GM21528 (cell line): ENCODE results near the gene ACE2.

Source experiments
- ATAC-seq: cut with Tn5 transposase; IDR thresholded peaks from one replicate; pipeline ENCODE4 v1.9.1; 2021; ENCODE audit warnings: mild to moderate bottlenecking, moderate library complexity; ENCODE audit not compliant: unreplicated experiment, low FRiP score

Gene ACE2

DNA sequence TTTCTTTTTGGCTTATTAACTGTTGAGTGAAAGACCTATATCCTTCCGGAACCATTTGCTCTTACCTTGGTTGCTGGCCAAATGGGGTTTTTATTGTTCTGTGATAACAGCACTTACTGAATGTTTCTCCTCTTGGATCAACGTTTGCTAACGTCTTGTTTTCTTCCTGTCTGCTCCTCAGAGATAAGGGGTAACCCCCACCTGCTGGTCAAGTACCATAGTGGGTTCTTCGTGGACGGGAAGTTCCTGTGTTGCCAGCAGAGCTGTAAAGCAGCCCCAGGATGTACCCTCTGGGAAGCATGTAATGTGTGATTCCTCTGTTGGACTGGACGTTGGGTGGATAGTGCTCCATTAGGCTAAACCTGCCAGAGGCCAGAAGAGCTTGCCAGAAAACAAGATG lies 84.8 kb downstream of the ACE2 start:
- ATAC-seq: no peak

DNA sequence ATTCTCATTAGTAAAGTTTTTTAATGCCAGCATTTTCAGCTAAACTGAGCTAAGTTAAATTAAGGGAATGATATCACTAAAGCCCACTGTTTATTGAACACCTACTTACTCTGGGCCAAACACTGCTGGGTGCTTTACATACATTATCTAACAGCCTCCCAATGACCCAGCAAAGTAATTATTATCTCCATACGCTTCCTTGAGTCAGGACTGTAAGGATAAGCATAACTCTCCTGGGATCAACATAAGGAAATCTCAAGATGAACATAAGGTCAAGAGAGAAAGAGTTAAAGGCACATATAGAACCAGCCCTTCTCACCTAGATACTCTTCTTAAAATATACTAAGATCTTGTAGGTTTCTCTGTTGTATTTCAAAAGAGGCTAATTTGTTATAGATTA lies 86.5 kb downstream of the ACE2 start:
- ATAC-seq: no peak

DNA sequence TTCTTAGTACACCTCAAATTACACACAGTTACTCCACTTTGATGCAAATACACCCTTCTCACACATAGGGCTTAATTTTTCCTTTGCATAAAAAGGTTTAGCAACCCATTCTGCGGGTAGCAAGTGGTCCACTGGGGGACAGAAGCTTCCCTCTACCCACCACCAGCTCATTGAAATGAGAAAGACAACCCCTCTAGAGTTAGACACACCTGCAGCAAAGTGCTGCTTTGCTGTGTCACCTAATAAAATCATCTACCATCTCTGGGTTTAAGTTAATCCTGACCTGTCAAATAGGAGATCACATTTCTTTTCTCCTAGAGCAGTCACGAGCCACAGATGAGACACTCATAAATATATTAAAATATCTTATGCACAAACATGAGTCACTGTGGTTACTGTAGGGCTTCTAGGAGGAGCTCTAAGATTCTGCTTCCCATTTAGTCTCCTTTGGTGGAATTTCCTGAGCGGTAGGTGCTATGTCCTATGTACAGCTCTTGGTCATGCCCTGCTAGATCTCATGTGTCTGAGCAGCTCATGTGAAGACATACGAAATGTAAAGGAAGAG lies 88.3 kb downstream of the ACE2 start:
- ATAC-seq: no peak

DNA sequence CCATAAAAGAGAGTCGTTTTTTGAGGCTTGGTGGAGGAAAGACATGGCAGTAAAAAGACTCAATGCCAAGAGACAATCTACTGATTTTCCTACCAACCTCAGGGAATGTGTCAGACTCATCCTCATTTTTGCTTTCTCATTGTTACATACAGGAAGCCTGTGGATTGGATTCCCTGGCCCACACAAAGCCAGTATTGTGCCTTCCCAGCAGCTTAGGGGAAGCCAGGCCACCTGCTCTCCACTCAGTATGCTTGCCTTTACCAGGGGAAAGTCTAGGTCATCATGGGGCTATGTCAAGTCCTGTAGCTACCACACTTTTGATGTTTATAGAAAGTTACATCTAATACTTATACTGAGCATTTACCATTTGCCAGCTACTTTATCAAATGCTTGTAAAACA lies 89.2 kb downstream of the ACE2 start:
- ATAC-seq: no peak
